NCI-H345 (cell line): Measurements from ENCODE around the gene PODNL1.

Experiments
- DNase-seq: peaks from one replicate; lab custom pipeline; 2025; lab: John Stamatoyannopoulos, UW

The PODNL1 gene

GRCh38 chr19:13956365-13956744 lies 18.1 kb upstream of the PODNL1 start:
- no peak for DNase-seq

- no peak for DNase-seq
These were observed 17.6 kb upstream of the PODNL1 start for GRCh38 chr19:13955662-13956364.

GRCh38 chr19:13954185-13954584 lies 16.0 kb upstream of the PODNL1 start:
- no peak for DNase-seq

GRCh38 chr19:13952931-13953531 lies 14.8 kb upstream of the PODNL1 start:
- DNase-seq: no peak

GRCh38 chr19:13952154-13952930 lies 14.1 kb upstream of the PODNL1 start, which contains the start of gene DCAF15:
TSS of gene DCAF15 (plus strand) at chr19:13952509. CDS start at chr19:13952513, 4 bp downstream.
- peak; percentile 99 for DNase-seq

GRCh38 chr19:13951799-13952153 lies 13.6 kb upstream of the PODNL1 start:
- no peak for DNase-seq

GRCh38 chr19:13951043-13951442 lies 12.8 kb upstream of the PODNL1 start:
- DNase-seq: no peak

- no peak for DNase-seq
These were observed 8.2 kb upstream of the PODNL1 start for GRCh38 chr19:13946414-13946813.

GRCh38 chr19:13942023-13942684 lies 3.9 kb upstream of the PODNL1 start:
- DNase-seq: no peak

- DNase-seq: no peak
These were observed 527 bp downstream of the PODNL1 start for GRCh38 chr19:13937479-13938300.

- no peak for DNase-seq
These were observed 2.3 kb downstream of the PODNL1 start for GRCh38 chr19:13935765-13936510.

- DNase-seq: no peak
These were observed 3.5 kb downstream of the PODNL1 start for GRCh38 chr19:13934785-13935109.

GRCh38 chr19:13932911-13933393 lies 5.3 kb downstream of the PODNL1 start:
- no peak for DNase-seq

GRCh38 chr19:13932149-13932637 lies 6.0 kb downstream of the PODNL1 start:
- no peak for DNase-seq

- DNase-seq: no peak
These were observed 6.6 kb downstream of the PODNL1 start for GRCh38 chr19:13931391-13932148.

- no peak for DNase-seq
These were observed 7.8 kb downstream of the PODNL1 start for GRCh38 chr19:13930402-13930801.

- DNase-seq: no peak
These were observed 8.3 kb downstream of the PODNL1 start for GRCh38 chr19:13929956-13930355.

GRCh38 chr19:13929340-13929739 lies 8.9 kb downstream of the PODNL1 start:
- DNase-seq: no peak

GRCh38 chr19:13926715-13927114 lies 11.5 kb downstream of the PODNL1 start:
- DNase-seq: no peak

- DNase-seq: no peak
These were observed 12.2 kb downstream of the PODNL1 start for GRCh38 chr19:13926010-13926409.
